ENCODE measurements around the gene PPP4R3B. TPM values are rescaled to one million over a fixed set of nuclear protein-coding genes. Genes with fewer than 3 reads are reported as not detected.
"Not testable (repeated sequence)": the region's sequence is repeated elsewhere in the genome, so short reads cannot be mapped to it uniquely, and the experiment has no call there.

PPP4R3B gene
- total RNA-seq, 1 donor, result 57.1 TPM

DNA sequence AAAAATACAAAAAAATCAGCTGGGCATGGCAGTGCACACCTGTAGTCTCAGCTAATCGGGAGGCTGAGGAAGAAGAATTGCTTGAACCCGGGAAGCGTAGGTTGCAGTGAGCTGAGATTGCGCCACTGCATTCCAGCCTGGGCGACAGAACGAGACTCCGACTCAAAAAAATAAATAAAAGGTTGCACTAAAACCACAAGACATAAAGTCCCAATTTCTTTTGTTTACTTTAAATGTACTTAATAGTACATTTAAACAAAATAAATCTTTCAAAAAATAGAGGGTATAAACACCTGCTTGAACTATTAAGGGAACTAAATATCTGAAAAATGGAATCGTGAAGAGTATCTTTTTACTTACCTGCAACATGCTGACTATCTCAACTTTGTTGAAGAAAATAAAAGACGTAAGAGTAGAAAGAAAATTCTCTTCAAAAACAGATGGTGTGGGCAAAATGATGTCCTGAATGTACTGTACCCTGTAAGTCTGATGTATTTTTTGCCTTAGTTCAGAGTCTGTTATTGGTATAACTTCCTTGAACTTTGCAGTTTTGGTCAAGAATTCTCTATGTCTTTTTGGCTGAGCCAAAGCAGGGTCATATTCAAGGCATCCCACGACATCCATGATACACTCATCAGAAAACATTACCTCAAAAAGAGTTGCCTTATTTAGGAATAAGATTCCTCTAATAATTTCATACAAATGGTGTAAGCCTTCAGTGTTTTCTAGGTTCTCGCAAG lies 19.2 kb downstream of the PPP4R3B start:
- TF ChIP-seq, protein P1, sequence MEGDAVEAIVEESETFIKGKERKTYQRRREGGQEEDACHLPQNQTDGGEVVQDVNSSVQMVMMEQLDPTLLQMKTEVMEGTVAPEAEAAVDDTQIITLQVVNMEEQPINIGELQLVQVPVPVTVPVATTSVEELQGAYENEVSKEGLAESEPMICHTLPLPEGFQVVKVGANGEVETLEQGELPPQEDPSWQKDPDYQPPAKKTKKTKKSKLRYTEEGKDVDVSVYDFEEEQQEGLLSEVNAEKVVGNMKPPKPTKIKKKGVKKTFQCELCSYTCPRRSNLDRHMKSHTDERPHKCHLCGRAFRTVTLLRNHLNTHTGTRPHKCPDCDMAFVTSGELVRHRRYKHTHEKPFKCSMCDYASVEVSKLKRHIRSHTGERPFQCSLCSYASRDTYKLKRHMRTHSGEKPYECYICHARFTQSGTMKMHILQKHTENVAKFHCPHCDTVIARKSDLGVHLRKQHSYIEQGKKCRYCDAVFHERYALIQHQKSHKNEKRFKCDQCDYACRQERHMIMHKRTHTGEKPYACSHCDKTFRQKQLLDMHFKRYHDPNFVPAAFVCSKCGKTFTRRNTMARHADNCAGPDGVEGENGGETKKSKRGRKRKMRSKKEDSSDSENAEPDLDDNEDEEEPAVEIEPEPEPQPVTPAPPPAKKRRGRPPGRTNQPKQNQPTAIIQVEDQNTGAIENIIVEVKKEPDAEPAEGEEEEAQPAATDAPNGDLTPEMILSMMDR (IDR thresholded peaks at IDR 0.05; ENCODE audit: insufficient read depth, low read length), result no peak
- DNase-seq (ENCODE audit: low read depth), result no peak
- no peak overlapping the region for H3K4me3 ChIP-seq (ENCODE audit: low read depth, low read length)

DNA sequence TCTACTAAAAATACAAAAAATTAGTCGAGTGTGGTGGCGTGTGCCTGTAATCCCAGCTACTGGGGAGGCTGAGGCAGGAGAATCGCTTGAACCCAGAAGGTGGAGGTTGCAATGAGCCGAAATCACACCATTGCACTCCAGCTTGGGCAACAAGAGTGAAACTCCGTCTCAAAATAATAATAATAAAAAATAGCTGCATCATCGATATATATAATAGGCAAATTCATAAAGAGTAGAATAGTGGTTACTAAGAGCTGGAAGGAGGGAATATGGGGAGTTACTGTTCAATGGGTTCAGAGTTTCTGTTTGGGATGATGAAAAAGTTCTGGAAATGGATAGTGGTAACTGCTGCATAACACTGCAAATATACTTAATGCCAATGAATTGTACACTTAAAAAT lies 20.6 kb downstream of the PPP4R3B start:
- not testable (repeated sequence) for H3K4me3 ChIP-seq (ENCODE audit: low read depth, low read length); DNase-seq (ENCODE audit: low read depth)

DNA sequence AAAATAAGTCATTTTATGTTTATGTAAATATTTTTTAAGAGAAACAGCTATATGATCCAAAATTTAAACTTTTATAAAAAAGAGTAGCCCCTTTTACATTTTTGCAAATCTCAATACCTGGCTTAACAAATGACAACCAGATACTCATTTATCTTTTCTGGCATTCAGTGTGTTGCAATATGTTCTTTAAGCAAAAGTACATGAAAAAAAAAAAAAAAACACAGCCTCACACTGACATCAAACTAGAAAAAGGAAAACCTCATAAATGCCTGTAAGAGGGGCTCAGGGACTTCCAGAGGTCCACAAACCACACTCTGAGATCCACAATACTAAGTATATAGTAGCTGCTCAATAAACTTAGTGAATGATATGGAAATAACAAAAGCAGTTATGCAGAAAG lies 21.9 kb downstream of the PPP4R3B start:
- TF ChIP-seq, protein P1 (IDR thresholded peaks at IDR 0.05; ENCODE audit: insufficient read depth, low read length), result no peak
- no peak overlapping the region for H3K4me3 ChIP-seq (ENCODE audit: low read depth, low read length)
- DNase-seq (ENCODE audit: low read depth), result no peak

DNA sequence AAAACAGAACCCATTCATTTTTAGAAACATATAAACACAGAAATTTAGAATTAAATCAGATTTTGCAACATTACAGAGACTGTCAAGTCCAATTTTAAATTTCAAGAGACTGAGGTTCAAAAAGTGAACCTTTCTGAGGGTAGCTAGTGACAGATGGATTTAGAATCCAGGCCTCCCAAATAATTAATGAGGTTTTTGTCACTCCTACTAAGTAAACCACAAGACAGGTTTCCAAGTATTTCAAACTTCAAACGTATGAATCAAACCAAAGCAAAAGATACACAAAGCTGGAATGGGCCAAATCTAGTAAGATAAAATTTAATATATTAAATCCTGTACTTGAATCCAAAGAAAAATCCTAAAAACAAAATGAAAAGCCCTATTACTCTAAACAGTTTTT lies 25.3 kb downstream of the PPP4R3B start:
- H3K4me3 ChIP-seq (ENCODE audit: low read depth, low read length), result no peak overlapping the region
- TF ChIP-seq, protein P1 (IDR thresholded peaks at IDR 0.05; ENCODE audit: insufficient read depth, low read length), result no peak
- DNase-seq (ENCODE audit: low read depth), result no peak

DNA sequence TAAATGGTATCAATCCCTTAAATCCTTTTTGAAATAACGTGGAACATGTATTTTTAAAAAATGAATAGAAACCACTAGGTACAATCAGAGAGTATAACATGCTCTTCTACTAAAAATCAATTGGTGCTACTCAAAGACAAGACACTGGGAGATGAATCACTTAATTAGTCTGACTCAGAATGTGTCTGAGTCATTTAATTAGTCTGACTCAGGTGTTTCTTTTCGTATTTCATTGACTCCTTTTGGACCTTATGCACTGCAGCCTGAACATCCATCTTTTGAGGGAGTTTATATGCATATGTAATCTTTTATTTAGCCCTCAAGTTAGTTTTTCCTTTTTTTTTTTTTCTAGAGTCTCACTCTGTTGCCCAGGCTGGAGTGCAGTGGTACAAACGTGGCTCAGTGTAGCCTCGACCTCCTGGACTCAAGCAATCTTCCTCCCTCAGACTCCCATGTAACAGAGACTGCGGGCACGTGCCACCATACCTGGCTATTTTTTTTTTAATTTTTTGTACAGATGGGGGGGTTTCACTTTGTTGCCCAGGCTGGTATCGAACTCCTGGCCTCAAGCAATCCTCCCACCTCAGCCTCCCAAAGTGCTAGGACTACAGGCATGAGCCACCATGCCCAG lies 26.5 kb downstream of the PPP4R3B start:
- no peak overlapping the region for H3K4me3 ChIP-seq (ENCODE audit: low read depth, low read length)
- peak; percentile 7 for DNase-seq (ENCODE audit: low read depth)

DNA sequence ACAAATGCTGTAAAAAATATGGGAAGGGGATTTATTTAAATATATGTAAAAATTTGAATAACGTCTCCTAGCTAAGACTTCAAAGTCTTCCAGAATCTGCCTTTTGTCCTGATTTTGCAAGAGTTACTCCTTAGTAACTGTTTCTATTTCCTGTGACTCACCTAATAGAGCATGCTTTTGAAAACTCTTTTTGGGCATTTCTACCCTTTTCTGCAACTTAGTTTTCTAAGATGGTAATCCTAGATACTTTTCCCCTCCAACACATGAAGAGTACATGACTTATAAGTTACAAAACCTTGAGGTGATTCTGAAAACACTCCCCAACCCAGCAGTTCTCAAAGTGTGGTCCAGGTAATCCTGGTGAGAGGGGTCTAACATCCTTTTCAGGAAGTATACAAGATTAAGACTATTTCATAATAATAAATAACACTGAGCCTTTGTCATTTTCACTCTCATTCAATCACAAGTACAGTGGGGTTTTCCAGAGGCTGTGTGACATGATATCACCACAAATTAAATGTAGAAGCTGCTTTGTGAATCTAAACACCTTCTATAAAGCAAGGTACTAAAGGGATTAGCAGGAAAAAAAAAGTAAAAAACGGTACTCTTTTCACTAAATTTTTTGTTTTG lies 31.9 kb downstream of the PPP4R3B start:
- TF ChIP-seq, protein P1 (IDR thresholded peaks at IDR 0.05; ENCODE audit: insufficient read depth, low read length), result no peak
- H3K4me3 ChIP-seq (ENCODE audit: low read depth, low read length), result no peak overlapping the region
- DNase-seq (ENCODE audit: low read depth), result peak; percentile 78

More for the DNA sequence above, 26.5 kb downstream of the PPP4R3B start:
- TF ChIP-seq, protein P1 (IDR thresholded peaks at IDR 0.05; ENCODE audit: insufficient read depth, low read length), result no peak

DNA sequence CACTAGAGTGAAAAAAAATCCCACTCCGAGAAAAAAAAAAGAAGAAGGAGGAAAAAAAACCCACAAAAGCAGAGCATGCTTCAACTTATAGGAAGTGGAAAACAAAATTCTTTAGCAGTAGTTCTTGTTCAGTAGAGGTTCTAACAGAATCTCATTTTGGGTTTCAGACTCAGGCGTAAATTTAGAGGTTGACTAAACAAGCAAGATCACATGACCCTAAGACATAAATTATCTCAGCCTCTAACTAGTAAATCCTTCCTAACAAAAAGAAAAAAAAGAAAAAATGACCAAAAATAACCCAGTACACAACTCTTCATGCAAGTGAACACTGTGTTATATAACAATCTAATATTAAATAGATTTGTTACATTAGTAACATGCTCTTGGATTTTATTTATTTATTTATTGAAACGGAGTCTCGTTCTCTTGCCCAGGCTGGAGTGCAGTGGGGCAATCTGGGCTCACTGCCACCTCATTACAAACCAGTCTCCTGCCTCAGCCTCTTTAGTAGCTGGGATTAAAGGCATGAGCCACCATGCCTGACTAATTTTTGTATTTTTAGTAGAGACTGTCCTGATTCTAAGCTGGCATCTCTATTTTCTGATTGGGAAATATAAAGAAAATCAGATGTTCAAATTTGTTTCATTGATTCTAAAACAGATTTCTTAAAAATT lies 35.4 kb downstream of the PPP4R3B start:
- H3K4me3 ChIP-seq (ENCODE audit: low read depth, low read length), result no peak overlapping the region
- TF ChIP-seq, protein P1 (IDR thresholded peaks at IDR 0.05; ENCODE audit: insufficient read depth, low read length), result no peak
- peak; percentile 31 for DNase-seq (ENCODE audit: low read depth)

Measured in fibroblast of the aortic adventitia (primary cell).